ENCODE measurements around the gene RNF114.

DNA sequence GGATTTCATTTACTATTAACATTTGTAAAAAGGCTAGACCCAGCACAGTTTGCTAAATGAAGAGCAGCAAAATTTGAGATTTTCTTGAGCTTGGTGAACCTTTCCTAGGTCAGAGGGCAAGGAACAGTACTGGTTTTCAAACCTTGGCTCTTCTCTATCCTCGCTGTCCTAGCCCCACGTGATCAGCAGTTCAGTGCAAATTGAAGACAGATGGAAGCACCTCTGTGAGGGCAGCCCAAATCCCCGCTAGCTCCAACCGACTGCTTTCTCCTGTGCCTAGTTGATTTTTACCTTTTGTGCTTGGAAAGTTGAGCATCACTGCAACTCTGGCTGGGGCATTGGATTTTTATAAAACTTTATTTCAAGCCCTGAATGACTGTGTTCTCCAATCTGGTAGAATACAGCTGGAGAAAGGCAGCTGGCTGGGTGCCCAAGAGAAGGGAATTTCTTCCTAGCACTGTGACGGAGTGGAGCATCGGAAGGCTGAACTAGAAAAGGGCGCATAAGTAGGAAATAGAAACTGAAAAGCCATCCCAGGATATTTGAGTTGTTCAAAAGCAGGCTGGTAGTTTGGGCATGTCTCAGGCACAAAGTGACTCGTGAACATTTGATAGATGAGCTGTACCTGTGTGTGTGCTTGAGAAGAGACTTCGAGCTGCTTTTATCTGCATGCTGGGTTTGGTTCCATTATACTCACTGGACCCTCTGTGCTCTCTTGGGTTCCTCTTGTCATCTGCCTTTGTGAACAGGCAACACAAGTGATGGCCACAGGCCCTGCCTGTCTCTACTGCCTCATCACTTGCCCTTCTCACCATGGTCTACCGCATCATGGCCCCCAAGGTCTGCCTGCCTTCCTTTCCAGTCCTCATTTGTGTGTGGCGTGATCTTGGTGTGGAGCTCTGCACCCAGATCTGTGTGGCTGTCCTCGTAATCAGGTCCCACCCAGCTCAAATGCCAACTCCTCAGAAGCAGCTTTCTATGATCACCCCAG is 2.3 kb downstream of the RNF114 start:
- TF ChIP-seq CTCF (IDR thresholded peaks at IDR 0.05) (no peak), POLR2A (IDR thresholded peaks at IDR 0.05) (no peak)
